Measurements from ENCODE around the gene DOCK2. TPM values are rescaled to one million over a fixed set of nuclear protein-coding genes. Genes with fewer than 3 reads are reported as not detected.

The DOCK2 gene
- total and polyA plus RNA-seq, 9 of the 15 experiments (the other 6 are each of a cell fraction or from before 2014, with no cell fraction given) = 4.5 to 42.6 (median 20.5) TPM

GRCh38 chr5:169914766-169915165, 277.7 kb downstream of the DOCK2 start:
- Histone ChIP-seq H3K9me1 (ENCODE audit: control insufficient read depth, insufficient read depth, low read length) (no peaks in the 10 kb centered on the region), H3K4me2 (ENCODE audit: insufficient read depth, low read length) (no peak overlapping the region), H2AFZ (ENCODE audit: low read depth, low read length) (no peak overlapping the region), H3K27ac (ENCODE audit: extremely low read depth, low read depth, low read length) (no peak overlapping the region), H3K27me3 (ENCODE audit: control insufficient read depth in 2 of 2, insufficient read depth in 2 of 2, low read length in 2 of 2) (peaks cover 0 to 4% of the 10 kb centered on the region in 2 experiments; a peak in 1 of 5 replicates), H3K4me1 (replicated peaks in 1 of 2; ENCODE audit: control insufficient read depth in 2 of 2, insufficient read depth in 2 of 2, low read length in 2 of 2) (no peaks in the 10 kb centered on the region), H3K4me3 (no peak overlapping the region), H3K9ac (ENCODE audit: insufficient read depth in 1 of 2, low read depth in 2 of 2, low read length in 2 of 2) (no peak overlapping the region), H3K79me2 (ENCODE audit: control insufficient read depth, insufficient read depth, low read length) (no peaks in the 10 kb centered on the region), H3K9me3 (replicated peaks; ENCODE audit: control insufficient read depth, insufficient read depth, low read depth, low read length) (no peaks in the 10 kb centered on the region), H4K20me1 (replicated peaks; ENCODE audit: control insufficient read depth, insufficient read depth, low read length) (no peaks in the 10 kb centered on the region), H3K36me3 (ENCODE audit: control insufficient read depth, insufficient read depth, low read length) (no peaks in the 10 kb centered on the region)
- DNase-seq (ENCODE audit: extremely low read depth in 1 of 4, low spot score in 3 of 4) (no peak), FAIRE-seq (no peak), ATAC-seq (no peak)
- BruUV-seq (replicated peaks) = no TSS peak
- WGBS (ENCODE audit: insufficient coverage, low coverage, missing lambda C conversion rate) = 10% methylated on average over 2 of the region's 2 CpGs
- ChIA-PET POLR2A (interaction anchor here (0.6 kb wide), 1 partner anchor 210 kb away, joined by 4 read pairs; no protein-coding TSS in a partner anchor), CTCF (ENCODE audit: low intra/inter-chr PET ratio) (no interaction called here)
- TF ChIP-seq MAFK (IDR thresholded peaks at IDR 0.05; ENCODE audit: low read length) = no peak
- TF ChIP-seq REST (IDR thresholded peaks at IDR 0.05; ENCODE audit: borderline replicate concordance) = peak; percentile 57; the same call in 1 of the 2 replicates
- TF ChIP-seq REST (CRISPR knock-in tag; IDR thresholded peaks at IDR 0.05; ENCODE audit: low read depth) = no peak
- intact Hi-C loops (cut with micrococcal nuclease) = no loop called here
- in situ Hi-C loops (cut with MboI) = no loop called here

All from K562 (cell line).